ENCODE data around the gene CPLANE1.
"Not testable (repeated sequence)": the region's sequence is repeated elsewhere in the genome, so short reads cannot be mapped to it uniquely, and the experiment has no call there.

The CPLANE1 gene

DNA sequence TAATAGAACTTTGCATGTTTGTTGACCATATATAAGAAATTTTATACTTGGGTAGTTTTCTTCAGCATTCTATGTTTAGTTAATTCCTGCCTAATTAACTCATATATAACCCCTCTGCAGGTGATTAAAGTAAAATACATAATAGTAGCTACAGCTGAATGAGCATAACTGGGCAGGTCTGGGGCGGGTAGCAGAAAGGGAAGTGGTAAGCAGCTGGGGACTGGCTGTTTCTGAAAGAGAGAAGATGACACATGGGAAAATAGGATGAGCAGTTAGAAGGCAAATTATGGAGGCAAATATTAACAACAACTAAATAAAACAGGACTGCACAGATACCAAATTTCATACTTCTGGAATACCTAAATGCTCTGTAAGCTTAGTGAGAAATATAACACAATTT lies 128.1 kb downstream of the CPLANE1 start:
- DNase-seq (ENCODE audit: low spot score) = no peak

DNA sequence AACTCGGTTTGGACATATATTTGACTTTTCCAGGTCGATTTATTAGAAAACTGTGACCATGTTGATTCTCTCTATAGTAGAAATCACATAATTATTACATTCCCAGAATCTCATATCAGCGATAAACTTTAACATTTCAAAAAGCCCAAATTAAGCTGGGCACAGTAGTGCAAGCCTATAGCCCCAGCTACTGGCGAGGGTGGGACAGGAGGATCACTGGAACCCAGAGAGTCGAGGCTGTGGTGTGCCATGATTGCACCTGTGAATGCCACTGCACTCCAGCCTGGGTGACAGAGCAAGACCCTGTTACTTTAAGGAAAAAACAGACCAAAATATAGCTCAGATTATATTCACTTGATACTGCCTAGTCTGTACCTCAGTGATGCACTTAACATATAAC lies 128.9 kb downstream of the CPLANE1 start:
- DNase-seq (ENCODE audit: low spot score) = no peak

DNA sequence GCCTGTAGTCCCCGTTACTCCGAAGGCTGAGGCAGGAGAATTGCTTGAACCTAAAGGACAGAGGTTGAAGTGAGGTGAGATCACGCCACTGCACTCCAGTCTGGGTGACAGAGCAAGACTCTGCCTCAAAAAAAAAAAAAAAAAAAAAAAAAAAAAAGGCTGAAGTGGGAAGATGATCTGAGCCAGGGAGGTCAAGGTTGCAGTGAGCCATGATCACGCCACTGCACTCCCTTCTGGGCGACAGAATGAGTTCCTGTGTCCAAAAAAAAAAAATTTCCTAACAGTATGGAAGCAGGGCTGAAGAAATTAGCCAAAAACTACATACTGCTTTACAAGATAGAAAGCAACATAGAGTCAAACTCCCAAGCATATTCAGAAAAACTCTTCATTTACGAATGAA lies 132.8 kb downstream of the CPLANE1 start:
- DNase-seq (ENCODE audit: low spot score) = no peak

DNA sequence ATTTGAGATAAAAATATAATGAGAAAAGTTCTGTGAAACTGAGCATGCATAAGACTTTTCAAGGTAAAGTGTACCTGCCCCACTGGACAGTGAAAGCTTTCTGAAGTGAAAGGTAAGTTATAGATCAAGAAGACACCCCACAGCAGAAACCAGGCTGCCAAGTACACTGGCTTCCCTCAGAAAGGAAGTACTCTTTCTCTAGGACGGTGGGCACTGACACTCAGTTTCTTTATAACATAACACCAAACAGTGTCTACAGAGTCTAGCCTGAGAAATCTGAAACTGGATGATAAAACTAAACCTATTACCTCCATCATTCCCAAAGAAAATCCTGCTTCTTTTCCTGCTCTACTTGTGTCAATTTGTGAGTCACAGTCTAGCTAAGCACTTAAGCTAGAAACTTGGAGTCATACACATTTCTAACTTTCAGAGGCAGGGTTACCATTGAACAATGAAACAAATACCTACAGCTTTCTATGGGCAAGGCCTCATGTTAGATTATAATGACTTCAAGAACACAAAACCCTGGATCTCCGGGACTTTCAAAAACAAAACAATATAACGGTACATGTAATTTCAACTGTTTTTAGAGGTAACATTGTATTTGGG lies 136.7 kb downstream of the CPLANE1 start:
- DNase-seq (ENCODE audit: low spot score) = no peak

DNA sequence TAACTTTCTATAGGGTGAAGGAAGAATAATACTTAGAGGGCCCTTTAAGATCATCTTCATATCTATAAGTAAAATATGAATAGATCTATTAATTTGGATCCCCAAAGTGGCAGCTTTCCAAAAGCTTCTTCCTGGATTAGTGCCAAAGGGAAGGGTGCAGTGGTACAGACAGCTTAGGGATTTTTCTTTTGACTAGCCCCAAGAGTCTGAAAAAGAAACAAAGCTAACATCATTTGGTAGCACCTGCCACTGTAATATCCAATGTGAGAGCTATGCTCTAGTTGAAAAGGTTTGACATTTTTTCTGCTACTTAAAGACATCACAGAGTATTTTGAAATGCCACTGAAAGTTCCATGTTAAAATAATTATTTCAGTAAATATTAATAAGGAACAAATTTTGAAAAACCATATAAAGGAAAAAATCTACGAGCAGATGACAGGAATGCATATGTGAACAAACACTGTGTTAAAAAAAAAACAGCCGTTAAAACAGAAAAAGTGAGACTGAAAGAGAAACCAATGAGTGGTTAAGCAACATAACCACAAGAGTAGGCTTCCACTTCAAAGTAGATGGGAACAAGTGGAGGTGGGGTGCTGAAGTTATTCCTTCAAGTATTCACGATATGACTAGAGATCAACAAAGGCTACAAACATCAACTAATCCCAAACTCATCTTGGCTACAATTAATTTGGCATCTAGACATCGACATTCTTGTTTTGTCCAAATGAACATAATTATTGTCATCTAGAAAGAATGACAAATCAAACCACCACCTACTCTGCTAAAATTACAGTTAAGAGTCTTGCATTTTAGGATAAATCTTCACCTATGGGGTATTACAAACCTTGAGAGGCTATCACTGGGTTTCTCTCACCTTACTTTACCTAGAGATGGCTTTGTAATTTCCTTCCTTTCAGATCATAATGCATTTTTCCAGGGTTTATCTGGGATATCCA lies 137.5 kb downstream of the CPLANE1 start:
- DNase-seq (ENCODE audit: low spot score) = no peak

DNA sequence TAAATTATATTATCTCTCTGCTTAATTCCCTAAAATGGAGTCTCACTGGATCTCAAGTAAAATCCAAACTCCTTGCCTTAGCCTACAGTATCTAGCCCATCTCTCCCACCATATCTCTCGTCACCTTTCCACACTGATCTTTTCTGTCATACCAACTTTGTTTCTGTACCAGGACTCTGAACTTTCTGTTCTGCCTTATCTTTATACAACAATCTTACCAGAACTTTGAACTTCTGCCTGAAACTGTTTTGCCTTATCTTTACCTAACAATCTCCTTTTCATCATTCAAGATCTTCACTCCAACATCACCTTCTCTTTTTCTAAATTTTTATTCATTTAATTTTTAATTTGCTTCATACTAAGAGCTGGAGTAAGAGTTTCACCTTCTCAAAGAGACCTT lies 139.0 kb downstream of the CPLANE1 start:
- no peak for DNase-seq (ENCODE audit: low spot score)

DNA sequence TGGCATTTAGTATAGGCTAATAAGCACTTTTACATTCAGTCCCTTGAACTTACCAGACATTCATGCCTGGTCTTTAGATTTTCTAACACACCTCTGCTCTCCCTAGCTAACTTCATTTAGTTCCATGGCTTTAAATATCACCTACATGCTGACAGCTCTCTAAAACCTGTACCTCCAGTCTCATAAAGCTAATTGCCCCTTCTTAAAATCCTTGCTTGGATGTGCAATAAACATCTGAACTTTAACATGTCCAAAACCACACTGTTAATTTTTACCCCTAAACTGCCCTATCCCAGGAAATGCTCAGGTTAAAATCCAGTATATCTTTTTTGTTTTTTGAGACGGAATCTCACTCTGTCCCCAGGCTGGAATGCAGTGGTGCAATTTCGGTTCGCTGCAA lies 139.8 kb downstream of the CPLANE1 start:
- DNase-seq (ENCODE audit: low spot score) = no peak

DNA sequence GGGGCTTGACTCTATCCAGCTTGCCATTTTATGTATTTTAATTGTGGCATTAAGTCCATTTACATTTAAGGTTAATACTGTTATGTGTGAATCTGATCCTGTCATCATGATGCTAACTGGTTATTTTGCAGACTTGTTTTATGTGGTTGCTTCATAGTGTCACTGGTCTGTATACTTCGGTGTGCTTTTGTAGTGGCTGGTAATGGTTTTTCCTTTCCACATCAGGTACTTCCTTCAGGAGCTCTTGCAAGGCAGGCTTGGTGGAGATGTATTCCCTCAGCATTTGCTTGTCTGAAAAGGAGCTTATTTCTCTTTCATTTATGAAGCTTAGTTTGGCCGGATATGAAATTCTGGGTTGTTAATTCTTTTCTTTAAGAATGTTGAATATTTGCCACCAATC lies 145.9 kb downstream of the CPLANE1 start:
- no peak for DNase-seq (ENCODE audit: low spot score)

DNA sequence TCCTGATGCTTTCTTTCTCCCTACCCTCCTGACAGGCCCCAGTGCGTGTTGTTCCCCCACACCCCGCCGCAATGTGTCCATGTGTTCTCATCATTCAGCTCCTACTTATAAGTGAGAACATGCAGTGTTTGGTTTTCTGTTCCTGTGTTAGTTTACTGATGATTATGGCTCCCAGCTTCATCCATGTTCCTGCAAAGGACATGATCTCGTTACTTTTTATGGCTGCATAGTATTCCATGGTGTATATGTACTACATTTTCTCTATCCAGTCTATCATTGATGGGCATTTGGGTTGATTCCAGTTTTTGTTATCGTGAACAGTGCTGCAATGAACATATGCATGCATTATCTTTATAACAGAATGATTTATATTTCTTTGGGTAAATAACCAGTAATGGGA lies 149.9 kb downstream of the CPLANE1 start:
- not testable (repeated sequence) for DNase-seq (ENCODE audit: low spot score)

DNA sequence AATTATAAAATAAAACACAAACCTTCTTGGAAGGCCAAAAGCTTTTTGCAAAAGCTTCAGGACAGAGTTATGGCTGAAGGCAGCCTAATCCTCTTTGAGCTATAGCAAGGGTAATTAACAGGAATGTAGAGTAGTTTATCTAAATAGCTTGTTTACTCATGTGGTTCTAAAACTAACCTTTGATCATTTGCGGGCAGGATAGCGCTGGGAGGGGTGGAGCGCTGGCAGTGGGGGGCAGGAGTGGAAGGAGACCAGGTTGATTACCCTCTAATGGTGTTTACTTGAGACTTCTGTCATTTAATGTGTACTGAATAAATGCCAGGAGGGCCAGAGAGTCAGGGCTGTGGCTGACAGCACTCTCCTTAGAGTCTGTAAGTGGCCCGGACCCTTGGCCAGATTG lies 155.4 kb downstream of the CPLANE1 start:
- not testable (repeated sequence) for DNase-seq (ENCODE audit: low spot score)

DNA sequence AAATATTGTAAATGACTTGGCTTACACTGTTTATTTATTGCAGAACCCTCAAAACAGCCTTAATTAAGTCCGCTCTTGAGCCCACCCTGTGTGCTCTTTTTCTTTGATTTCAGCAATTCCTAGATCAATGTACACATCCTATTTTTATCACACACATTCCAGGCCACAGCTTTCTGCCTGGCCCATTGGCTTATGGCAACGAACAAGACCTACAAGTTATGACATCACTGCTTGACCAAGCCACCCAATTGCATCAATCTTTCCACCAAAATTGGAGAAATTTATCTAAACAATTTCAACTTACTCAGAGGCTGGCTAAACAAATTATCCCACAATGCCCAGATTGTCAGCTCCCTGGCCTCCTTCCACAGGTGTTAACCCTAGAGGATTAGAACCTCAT lies 158.4 kb downstream of the CPLANE1 start:
- no peak for DNase-seq (ENCODE audit: low spot score)

DNA sequence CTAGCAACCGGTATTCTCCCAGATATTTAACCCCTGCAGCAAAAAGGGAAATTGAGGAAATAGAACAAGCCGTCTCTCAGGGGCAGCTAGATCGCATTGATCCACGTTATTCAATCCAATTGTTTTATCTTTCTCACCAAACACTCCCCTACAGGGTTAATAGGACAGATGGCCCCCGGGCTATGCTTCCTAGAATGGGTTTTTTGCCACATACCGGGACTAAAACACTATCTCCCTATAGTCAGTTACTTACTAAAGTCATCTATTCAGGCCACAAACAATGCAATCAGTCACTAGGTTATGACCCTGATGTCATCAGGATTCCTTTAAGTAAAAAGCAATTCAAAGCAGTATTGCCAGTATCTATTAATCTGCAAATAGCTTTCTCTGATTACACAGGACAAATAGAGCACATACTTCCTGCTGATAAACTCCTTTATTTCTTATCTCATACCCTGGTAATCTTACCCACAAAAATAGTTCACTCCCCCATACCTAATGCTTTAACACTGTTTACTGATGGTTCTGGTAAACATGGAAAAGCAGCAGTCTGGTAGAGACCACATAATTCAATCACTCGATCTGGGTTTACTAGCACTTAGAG lies 159.0 kb downstream of the CPLANE1 start:
- DNase-seq (ENCODE audit: low spot score) = no peak

DNA sequence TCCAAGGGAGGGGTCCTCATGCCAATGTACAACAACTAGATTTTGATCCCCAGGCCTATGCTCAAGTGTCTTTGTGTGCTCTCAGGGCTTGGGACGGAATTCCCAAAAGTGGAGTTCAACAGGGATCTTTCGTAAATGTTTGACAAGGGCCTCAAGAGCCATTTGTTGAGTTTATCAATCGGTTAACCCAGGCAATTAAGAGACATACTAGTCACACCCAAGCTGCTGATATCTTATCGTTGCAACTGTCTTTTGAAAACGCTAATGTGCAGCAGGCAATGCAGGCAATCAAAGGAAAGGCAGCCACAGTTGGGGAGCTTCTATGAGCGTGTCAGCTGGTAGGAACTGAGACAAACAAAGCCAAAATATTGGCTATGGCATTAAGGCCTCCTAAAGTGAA lies 161.2 kb downstream of the CPLANE1 start:
- DNase-seq (ENCODE audit: low spot score) = no peak

DNA sequence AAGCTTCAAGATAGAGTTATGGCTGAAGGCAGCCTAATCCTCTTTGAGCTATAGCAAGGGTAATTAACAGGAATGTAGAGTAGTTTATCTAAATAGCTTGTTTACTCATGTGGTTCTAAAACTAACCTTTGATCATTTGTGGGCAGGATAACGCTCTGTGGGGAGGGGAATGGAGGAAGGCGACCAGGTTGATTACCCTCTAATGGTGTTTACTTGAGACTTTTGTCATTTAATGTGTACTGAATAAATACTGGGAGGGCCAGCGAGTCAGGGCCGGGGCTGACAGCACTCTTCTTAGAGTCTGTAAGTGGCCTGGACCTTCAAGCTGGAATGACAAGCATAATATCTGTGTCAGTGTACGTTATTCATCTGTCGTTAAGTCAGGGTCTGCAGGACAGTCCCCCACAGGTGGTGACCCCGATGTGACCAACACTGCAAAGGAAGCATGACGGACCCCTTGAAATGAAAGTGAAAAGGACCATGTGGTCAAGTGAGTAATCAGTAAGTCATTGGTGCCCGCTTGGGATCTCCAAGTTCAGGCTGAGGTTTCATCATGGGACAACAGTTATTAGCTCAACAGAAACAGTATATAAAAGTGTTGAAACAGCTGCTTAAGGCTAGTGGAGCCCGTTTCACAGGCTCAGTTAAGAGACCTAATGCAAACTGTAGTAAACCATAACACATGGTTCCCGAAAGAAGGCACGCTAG lies 162.6 kb downstream of the CPLANE1 start:
- DNase-seq (ENCODE audit: low spot score) = no peak

DNA sequence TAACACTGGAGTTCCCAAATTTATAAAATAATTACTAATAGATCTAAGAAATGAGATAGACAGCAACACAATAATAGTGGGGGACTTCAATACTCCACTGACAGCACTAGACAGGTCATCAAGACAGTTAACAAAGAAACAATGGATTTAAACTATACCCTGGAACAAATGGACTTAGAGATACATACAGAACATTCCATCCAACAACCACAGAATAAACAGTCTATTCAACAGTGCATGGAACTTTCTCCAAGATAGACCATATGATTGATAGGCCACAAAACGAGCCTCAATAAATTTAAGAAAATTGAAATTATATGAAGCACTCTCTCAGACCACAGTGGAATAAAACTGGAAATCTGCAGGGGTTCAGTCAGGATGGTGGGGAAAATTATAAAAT lies 163.2 kb downstream of the CPLANE1 start:
- not testable (repeated sequence) for DNase-seq (ENCODE audit: low spot score)

DNA sequence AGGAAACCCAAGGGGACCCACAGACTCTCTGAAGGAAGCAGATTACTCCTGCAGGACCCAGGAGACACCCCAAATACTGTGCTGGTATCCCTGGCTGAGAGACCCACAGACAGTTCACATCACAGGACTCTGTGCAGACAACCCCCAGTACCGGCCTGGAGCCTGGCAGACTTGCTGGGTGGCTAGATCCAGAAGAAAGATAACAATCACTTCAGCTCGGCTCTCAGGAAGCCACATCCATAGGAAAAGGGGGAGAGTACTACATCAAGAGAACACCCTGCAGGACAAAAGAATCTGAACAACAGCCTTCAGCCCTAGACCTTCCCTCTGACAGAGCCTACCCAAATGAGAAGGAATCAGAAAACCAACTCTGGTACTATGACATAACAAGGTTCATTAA lies 166.2 kb downstream of the CPLANE1 start:
- not testable (repeated sequence) for DNase-seq (ENCODE audit: low spot score)

DNA sequence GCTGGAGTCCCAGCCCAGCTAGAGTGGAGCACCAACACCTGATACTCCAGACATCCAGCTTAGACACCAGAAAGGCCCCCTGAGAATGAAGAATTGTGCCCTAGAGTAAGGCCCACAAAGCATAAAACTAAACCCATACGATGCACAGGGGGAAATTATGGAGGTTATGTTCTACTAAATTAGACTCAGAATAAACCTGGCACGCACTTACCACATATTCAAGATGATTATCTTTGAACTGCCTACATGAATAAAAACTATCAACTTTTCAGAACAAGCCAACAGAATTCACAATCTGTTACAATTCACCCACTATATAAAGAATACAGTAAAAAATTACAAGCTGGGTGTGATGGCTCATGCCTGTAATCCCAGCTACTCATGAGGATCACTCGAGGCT lies 168.5 kb downstream of the CPLANE1 start:
- no peak for DNase-seq (ENCODE audit: low spot score)

DNA sequence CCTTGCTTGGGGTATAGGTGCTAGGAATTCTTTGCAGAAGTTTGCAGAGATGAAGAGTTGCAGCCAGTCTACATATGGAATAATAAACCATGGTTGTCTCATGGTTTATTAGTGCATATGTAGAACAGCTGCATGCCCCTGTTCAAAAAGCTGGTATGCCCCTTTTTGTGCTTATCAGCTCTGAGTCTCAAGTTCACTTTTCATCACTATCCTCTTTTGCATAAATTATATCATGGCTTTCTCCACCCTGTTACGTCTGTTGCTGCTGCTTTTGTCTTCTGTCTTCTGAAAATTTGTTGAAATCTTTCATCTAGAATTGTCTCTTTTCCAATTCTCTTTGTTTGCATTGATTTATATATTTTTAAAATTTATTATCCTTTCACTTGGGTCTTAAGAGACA lies 172.0 kb downstream of the CPLANE1 start:
- DNase-seq (ENCODE audit: low spot score) = no peak

DNA sequence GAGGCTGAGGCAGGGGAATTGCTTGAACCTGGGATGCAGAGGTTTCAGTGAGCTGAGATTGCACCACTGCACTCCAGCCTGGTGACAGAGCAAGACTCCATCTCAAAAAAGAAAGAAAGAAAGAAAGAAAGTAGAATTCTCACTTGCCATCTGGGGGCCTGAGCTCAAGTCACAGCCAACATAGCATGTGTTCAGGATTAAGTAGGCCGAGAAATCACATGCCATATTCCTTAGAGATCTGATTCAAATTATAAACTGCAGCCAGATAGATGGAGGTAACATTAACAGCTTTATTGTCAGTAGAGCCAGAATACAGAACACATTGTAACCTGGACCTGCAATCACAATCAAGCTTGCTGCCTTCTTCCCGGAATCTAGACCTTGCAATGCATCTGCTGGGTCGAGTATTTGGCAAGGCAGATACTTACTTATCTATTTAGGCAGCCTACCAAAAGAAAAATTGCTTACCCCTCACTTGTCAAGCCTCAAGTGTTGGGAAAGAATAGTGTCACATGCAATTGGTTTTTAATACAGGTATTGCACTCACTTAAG lies 173.7 kb downstream of the CPLANE1 start:
- no peak for DNase-seq (ENCODE audit: low spot score)

DNA sequence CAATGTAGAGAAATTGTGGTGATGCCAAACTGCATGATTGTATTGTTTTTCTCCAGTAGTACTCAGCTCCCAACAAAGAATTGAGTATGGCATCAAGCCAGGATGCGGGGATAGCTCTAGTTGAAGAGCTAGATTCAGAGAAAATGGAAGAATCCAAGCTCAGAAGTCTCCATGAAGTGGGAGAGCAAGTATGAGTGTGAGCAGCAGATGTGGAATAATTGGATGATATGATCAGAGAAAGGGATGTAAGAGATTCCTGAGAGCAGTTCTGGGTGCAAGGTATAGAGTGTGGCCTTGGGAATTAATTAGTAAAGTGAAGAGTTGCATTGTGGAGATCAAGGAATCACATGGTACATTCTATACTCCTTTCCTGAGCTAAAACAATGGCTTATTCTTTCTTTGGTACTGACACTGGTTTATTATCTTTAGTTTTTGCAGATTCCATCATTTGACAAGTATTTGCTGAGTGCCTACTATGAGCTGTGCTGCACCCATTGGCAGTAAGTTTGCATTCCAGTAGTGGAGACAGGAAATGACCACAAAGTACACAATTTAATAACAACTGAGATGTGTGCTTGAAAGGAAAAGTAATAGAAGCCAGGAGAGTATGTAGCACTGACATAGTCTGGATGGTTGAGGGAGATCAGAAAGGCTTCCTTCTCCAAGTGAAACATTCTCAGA lies 177.1 kb downstream of the CPLANE1 start:
- no peak for DNase-seq (ENCODE audit: low spot score)

DNA sequence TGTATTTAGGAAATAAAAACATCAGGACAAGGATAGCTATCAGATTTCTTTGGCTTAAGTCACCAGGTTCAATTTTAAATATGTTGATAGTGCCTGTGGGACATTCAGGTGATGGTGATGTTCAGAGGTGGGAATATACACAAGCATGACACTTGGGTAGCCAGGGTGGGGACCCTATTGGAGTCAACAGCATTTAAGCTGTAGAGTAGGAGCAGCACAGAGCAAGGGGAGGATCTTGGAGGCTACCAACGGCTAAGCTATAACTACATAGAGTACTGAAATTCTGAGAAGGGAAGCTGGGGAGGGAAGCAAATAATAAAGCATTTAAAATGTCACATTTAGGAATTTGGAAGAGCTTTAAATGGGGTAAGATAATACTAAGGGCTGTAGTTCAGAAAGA lies 177.7 kb downstream of the CPLANE1 start:
- no peak for DNase-seq (ENCODE audit: low spot score)

DNA sequence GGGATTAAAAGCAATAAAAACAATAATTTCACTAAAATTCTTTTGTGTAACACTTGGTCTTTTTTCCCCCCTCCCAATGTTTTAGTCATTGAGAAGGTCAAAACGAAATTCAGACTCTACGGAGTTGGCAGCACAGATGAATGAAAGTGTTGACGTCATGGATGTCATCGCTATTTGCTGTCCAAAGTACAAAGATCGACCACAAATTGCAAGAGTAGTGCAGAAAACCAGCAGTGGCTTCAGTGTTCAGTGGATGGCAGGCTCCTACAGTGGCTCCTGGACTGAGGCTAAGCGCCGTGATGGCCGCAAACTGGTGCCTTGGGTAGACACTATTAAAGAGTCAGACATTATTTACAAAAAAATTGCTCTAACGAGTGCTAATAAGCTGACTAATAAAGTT lies 184.7 kb downstream of the CPLANE1 start:
- no peak for DNase-seq (ENCODE audit: low spot score)

Measured in RKO (cell line).